Prostate gland (tissue), 2 donors: ENCODE results near the gene ITGBL1.

ENCODE experiments used
- CTCF ChIP-seq, 4 experiments: fragments of 200-600 bp in 2 of 4; fragments of 450-650 bp in 2 of 4; sonication (generic) in 2 of 4; IDR thresholded peaks; 1 replicate in 3 of 4; 2 replicates in 1 of 4; pipeline ENCODE4 v1.5.1; 2016 to 2019; ENCODE audit warnings: antibody characterized with exemption in 4 of 4, mild to moderate bottlenecking in 2 of 4, moderate library complexity in 2 of 4
- POLR2A ChIP-seq: fragments of 450-650 bp; IDR thresholded peaks from one replicate; pipeline ENCODE4 v1.6.1; 2016; ENCODE audit warnings: antibody characterized with exemption, mild to moderate bottlenecking

- TF ChIP-seq CTCF (IDR thresholded peaks at IDR 0.05) (no peak), POLR2A (no peak)
Measured at GRCh38 chr13:101511161-101511560, 58.7 kb downstream of the ITGBL1 start.
